Measurements from ENCODE around the gene CEP78. TPM values are rescaled to one million over a fixed set of nuclear protein-coding genes. Genes with fewer than 3 reads are reported as not detected.
A peak's percentile ranks its signal among the peaks of the same experiment; 100 is the strongest.

The CEP78 gene
- total RNA-seq, 1 experiment from 2014 or later: 48.1 TPM

- Histone ChIP-seq H3K4me2 (ENCODE audit: low read length) (peak overlapping the region; percentile 93), H2AFZ (ENCODE audit: low read depth, low read length, poor library complexity, severe bottlenecking) (no peak overlapping the region), H3K9ac (ENCODE audit: low read length) (peak overlapping the region; percentile 88), H3K9me2 (ENCODE audit: insufficient read depth) (no peaks in the 10 kb centered on the region), H3K27me3 (ENCODE audit: insufficient read depth, low read length) (no peaks in the 10 kb centered on the region), H3K27ac (ENCODE audit: low read depth, low read length) (no peak overlapping the region; the same call in 1 of the 2 replicates), H3K4me1 (ENCODE audit: control insufficient read depth in 1 of 2, insufficient read depth in 2 of 2, low read length in 2 of 2) (peaks cover 17 to 21% of the 10 kb centered on the region in 2 experiments; a peak in 3 of 4 replicates), H4K20me1 (ENCODE audit: insufficient read depth) (no peaks in the 10 kb centered on the region), H3K4me3 (replicated peaks in 1 of 2; ENCODE audit: low read depth in 1 of 2, low read length in 2 of 2) (peak overlapping the region; percentile 81 to 91), H3K79me2 (ENCODE audit: insufficient read depth, low read length) (peaks cover 46% of the 10 kb centered on the region), H3K36me3 (ENCODE audit: control insufficient read depth in 1 of 2, insufficient read depth in 2 of 2, low read length in 2 of 2) (peaks cover 13 to 15% of the 10 kb centered on the region in 2 experiments; a peak in 3 of 4 replicates), H3K9me3 (ENCODE audit: control insufficient read depth in 1 of 2, insufficient read depth in 1 of 2, low read depth in 1 of 2, low read length in 2 of 2) (no peaks in the 10 kb centered on the region)
- intact Hi-C loops (cut with micrococcal nuclease): no loop called here
- ATAC-seq (no peak), DNase-seq (ENCODE audit: low read depth, low spot score) (no peak)
- BruUV-seq (replicated peaks): no TSS peak
- RAD21 ChIA-PET (ENCODE audit: low non-redundant PET in 1 of 2, low total read pairs in 2 of 2, uncharacterized antibody in 2 of 2, unreplicated experiment in 2 of 2): no interaction called here
- CTCF ChIA-PET: no interaction called here
- TF ChIP-seq ATF3 (IDR thresholded peaks at IDR 0.05) (no peak), ZFX (IDR thresholded peaks at IDR 0.05) (no peak), POLR2AphosphoS5 (IDR thresholded peaks at IDR 0.05; ENCODE audit: low read depth, low read length) (no peak), CBX3 (IDR thresholded peaks at IDR 0.05; ENCODE audit: low read depth) (no peak), SIN3A (IDR thresholded peaks at IDR 0.05; ENCODE audit: low read depth) (no peak), EZH2phosphoT487 (IDR thresholded peaks at IDR 0.05; ENCODE audit: borderline replicate concordance) (no peak), RAD21 (IDR thresholded peaks at IDR 0.05; ENCODE audit: low read depth) (no peak), FOSL1 (IDR thresholded peaks at IDR 0.05; ENCODE audit: low read depth) (no peak), REST (IDR thresholded peaks at IDR 0.05; ENCODE audit: low read depth) (no peak), MAX (IDR thresholded peaks at IDR 0.05) (no peak), ZBTB33 (IDR thresholded peaks at IDR 0.05; ENCODE audit: extremely low read depth, insufficient replicate concordance, low read length) (no peak), POLR2A (IDR thresholded peaks at IDR 0.05; ENCODE audit: borderline replicate concordance, extremely low read depth, insufficient read depth, insufficient read length) (no peak), ZNF274 (IDR thresholded peaks at IDR 0.05; ENCODE audit: low read depth, low read length) (no peak), CTCF (IDR thresholded peaks at IDR 0.05 in 2 of 3, conservative IDR thresholded peaks at IDR 0.05 in 1 of 3; ENCODE audit: borderline replicate concordance in 1 of 3, insufficient read depth in 1 of 3, low read depth in 2 of 3, low read length in 2 of 3) (no peak), JUND (IDR thresholded peaks at IDR 0.05) (no peak), SP1 (IDR thresholded peaks at IDR 0.05; ENCODE audit: low read depth) (no peak)
- POLR2A ChIA-PET: interaction anchor here (0.8 to 1.6 kb wide), 2 partner anchors 17 to 61 kb away, joined by 3 to 6 read pairs; no protein-coding TSS in a partner anchor
Measured at GRCh38 chr9:78298046-78298765, 62.3 kb downstream of the CEP78 start.
